LNCaP clone FGC (cell line): ENCODE results near the gene ADARB2.
"Not testable (repeated sequence)": the region's sequence is repeated elsewhere in the genome, so short reads cannot be mapped to it uniquely, and the experiment has no call there.

Experiments
- DNase-seq: peaks from one replicate; pipeline ENCODE4 v3.0.0-alpha.2; 2011; ENCODE audit warnings: low read depth
- H3K4me3 ChIP-seq: 2 replicates; pipeline ENCODE4 v1.5.1; 2011; ENCODE audit warnings: mild to moderate bottlenecking, low read depth, low read length, control low read depth
- TF ChIP-seq, protein P1 (sequence below): IDR thresholded peaks from 2 replicates; pipeline ENCODE4 v1.5.1; 2012; ENCODE audit warnings: mild to moderate bottlenecking; ENCODE audit not compliant: control insufficient read depth, insufficient read depth; ENCODE audit errors: extremely low read depth

The ADARB2 gene

DNA sequence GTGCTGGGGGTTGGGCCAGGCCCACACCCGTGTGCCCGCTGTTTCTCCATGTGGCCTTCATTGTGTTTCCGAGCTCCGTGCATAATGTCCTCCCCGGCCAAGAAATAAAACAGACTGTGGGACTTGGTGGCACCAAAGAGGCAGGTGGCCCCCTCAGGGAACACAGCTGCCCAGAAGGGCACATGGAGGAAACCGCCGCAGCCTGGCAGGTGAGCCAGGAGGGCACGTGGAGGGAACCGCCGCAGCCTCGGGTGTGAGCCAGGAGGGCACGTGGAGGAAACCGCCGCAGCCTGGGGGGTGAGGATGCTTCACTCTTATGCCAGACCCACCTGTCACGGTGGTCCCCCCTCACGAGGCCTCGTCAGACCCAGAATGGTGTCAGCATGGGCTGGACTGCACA, 392.5 kb downstream of the ADARB2 start:
- DNase-seq = no peak
- H3K4me3 ChIP-seq = no peak overlapping the region
- TF ChIP-seq, protein P1, sequence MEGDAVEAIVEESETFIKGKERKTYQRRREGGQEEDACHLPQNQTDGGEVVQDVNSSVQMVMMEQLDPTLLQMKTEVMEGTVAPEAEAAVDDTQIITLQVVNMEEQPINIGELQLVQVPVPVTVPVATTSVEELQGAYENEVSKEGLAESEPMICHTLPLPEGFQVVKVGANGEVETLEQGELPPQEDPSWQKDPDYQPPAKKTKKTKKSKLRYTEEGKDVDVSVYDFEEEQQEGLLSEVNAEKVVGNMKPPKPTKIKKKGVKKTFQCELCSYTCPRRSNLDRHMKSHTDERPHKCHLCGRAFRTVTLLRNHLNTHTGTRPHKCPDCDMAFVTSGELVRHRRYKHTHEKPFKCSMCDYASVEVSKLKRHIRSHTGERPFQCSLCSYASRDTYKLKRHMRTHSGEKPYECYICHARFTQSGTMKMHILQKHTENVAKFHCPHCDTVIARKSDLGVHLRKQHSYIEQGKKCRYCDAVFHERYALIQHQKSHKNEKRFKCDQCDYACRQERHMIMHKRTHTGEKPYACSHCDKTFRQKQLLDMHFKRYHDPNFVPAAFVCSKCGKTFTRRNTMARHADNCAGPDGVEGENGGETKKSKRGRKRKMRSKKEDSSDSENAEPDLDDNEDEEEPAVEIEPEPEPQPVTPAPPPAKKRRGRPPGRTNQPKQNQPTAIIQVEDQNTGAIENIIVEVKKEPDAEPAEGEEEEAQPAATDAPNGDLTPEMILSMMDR = no peak

DNA sequence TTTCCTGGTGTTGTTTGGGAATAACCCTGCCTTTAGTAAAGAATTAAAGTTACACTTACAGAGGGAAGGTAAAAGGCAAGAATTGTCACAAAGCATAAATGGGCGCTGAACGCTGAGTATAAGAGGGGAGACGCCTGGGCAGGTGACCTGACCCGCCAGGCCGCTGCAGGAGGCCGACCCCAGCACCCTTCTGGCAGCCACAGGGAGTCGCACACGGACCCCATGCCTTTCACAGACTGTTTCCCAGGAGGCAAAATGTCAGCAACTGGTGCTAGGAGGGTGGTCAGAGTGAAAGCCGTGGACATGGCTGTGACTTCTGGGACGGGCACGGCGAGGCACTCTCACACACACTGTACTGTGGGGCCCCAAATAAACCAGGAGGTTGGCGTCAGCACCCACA, 392.9 kb downstream of the ADARB2 start:
- DNase-seq = no peak

DNA sequence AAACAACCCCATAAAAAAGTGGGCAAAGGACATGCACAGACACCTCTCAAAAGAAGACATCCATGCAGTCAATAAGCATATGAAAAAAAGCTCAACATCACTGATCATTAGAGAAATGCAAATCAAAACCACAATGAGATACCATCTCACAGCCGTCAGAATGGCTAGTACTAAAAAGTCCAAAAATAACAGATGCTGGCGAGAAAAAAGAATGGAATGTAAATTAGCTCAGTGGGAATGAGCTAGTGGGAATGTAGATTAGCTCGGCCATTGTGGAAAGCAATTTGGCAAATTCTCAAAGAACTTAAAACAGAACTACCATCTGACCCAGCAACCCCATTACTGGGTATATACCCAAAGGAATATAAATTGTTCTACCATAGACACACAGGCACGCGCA, 394.1 kb downstream of the ADARB2 start:
- TF ChIP-seq, protein P1 = no peak
- no peak overlapping the region for H3K4me3 ChIP-seq

More for the DNA sequence above, 392.9 kb downstream of the ADARB2 start:
- no peak overlapping the region for H3K4me3 ChIP-seq
- TF ChIP-seq, protein P1 = no peak

DNA sequence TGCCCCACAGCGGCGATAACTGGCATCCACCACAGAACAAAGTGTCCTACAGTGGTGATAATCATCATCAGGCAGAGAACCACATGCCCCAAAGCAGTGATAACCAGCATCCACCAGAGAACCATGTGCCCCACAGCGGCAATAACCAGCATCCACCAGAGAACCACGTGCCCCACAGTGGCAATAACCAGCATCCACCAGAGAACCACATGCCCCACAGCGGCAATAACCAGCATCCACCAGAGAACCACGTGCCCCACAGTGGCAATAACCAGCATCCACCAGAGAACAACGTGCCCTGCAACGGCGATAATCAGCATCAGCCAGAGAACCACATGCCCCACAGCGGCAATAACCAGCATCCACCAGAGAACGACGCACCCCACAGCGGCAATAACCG, 396.3 kb downstream of the ADARB2 start:
- not testable (repeated sequence) for DNase-seq, H3K4me3 ChIP-seq

More for the DNA sequence above, 394.1 kb downstream of the ADARB2 start:
- no peak for DNase-seq

- no peak overlapping the region for H3K4me3 ChIP-seq
- TF ChIP-seq, protein P1 = no peak
- DNase-seq = no peak
Observed at GRCh38 chr10:1339396-1339795, 397.9 kb downstream of the ADARB2 start.

DNA sequence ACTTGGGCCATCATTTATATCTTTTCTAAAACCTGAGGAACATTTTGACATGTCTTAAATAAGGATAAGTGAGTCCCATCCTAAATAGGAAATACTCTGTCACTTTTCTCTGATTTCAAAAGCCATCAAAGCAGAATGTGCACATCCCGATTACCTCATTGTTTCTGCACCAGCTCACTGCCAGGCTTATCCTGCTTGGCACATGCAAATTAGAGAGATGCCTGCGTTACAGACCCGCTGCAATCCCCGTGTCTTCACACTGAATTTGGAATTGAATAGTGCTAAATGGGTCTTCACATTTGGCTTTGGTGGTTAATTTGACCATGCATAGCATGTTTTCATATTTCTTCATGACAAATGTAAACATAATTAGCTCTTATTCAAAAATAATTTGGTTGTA, 401.7 kb downstream of the ADARB2 start:
- no peak overlapping the region for H3K4me3 ChIP-seq
- no peak for DNase-seq
- TF ChIP-seq, protein P1 = no peak

- TF ChIP-seq, protein P1 = no peak
- H3K4me3 ChIP-seq = no peak overlapping the region
- no peak for DNase-seq
Observed at GRCh38 chr10:1333981-1334380, 403.3 kb downstream of the ADARB2 start.
